HCT116 (cell line): ENCODE results near the gene RHOD.

Experiments
- EZH2 ChIP-seq: fragments of 200-600 bp; sonication (generic); IDR thresholded peaks from 2 replicates; pipeline ENCODE4 v1.6.1; 2017; ENCODE audit warnings: antibody characterized with exemption, mixed run types
- EZH2phosphoT487 ChIP-seq: fragments of 200-600 bp; IDR thresholded peaks from 2 replicates; pipeline ENCODE4 v1.6.1; 2018; ENCODE audit warnings: antibody characterized with exemption, borderline replicate concordance
- JUND ChIP-seq: IDR thresholded peaks from 2 replicates; pipeline ENCODE4 v1.6.1; 2012
- POLR2A ChIP-seq: IDR thresholded peaks from 2 replicates; pipeline ENCODE4 v1.7.0; 2011; ENCODE audit warnings: borderline replicate concordance; ENCODE audit not compliant: insufficient read depth, insufficient read length; ENCODE audit errors: extremely low read depth
- POLR2AphosphoS5 ChIP-seq: IDR thresholded peaks from 2 replicates; pipeline ENCODE4 v1.6.1; 2011; ENCODE audit warnings: mild to moderate bottlenecking, low read depth, low read length, moderate library complexity
- RAD21 ChIP-seq: IDR thresholded peaks from 2 replicates; pipeline ENCODE4 v1.6.1; 2012; ENCODE audit warnings: low read depth, mild to moderate bottlenecking
- SP1 ChIP-seq: IDR thresholded peaks from 2 replicates; pipeline ENCODE4 v1.6.1; 2012; ENCODE audit warnings: low read depth
- YY1 ChIP-seq: IDR thresholded peaks from 2 replicates; pipeline ENCODE4 v1.6.1; 2011; ENCODE audit warnings: low read length, low read depth, moderate library complexity, mild to moderate bottlenecking; ENCODE audit not compliant: insufficient replicate concordance; ENCODE audit errors: extremely low read depth
- ZFX ChIP-seq: fragments of 450-650 bp; IDR thresholded peaks from 2 replicates; pipeline ENCODE4 v1.6.1; 2017
- TF ChIP-seq, protein P1 (sequence below): IDR thresholded peaks from 2 replicates; pipeline ENCODE4 v1.6.1; 2012
- TF ChIP-seq, protein P2 (sequence below): IDR thresholded peaks from 2 replicates; pipeline ENCODE4 v1.6.1; 2012; ENCODE audit warnings: low read depth
- TF ChIP-seq, protein P3 (sequence below): IDR thresholded peaks from 2 replicates; pipeline ENCODE4 v1.6.1; 2011; ENCODE audit warnings: mild to moderate bottlenecking, low read length, moderate library complexity; ENCODE audit not compliant: insufficient replicate concordance; ENCODE audit errors: extremely low read depth
- TF ChIP-seq, protein P4 (sequence below), 3 experiments: fragments of 200-600 bp in 1 of 3; sonication (generic) in 1 of 3; IDR thresholded peaks in 2 of 3; conservative IDR thresholded peaks in 1 of 3; 2 replicates each; pipeline ENCODE4 v1.5.1; 2012 to 2017; ENCODE audit warnings: low read depth in 2 of 3, low read length in 2 of 3, antibody characterized with exemption in 1 of 3, borderline replicate concordance in 1 of 3, control low read depth in 1 of 3, mild to moderate bottlenecking in 1 of 3, mixed read lengths in 1 of 3, mixed run types in 1 of 3, moderate library complexity in 1 of 3; ENCODE audit not compliant: insufficient read depth in 1 of 3

DNA sequence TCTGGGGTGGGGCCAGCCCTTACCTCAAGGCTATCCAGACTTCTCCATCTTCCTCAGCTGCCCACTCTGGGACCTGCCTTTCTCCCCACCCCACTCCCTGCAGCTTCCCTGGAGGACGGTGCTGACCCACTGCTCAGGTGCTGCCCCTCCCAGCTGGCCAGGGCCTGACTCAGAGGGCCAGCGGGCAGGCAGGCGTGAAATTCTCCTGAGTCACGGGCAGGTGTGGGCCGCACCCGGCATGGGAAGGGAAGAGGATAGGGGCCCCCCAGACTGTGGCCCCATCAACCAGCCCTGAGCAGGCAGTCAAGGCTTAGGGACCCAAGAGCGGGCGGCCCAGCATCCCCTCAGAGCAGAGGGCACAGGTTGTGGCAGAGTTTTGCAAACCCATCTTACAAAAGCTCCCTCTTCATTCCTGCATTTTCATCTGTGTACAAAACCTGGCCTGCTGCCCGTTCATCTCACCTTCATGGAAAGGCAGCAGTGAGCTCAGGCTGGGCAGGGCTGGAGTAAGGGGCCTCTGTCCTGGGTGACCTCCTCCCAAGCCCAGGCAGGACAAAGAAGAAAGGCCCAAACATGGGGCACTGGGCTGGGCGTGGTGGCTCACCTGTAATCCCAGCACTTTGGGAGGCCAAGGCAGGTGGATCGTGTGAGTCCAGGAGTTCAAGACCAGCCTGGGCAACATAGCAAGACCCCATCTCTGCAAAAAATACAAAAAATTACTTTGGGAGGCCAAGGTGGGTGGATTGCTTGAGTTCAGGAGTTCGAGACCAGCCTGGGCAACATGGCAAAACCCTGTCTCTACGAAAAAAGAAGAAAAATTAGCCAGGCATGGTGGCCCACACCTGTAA lies 6.1 kb downstream of the RHOD start:
- 0 out of 2 replicates have a peak, but pooled peaks have one; percentile 15 for TF ChIP-seq POLR2AphosphoS5
- TF ChIP-seq, protein P1, sequence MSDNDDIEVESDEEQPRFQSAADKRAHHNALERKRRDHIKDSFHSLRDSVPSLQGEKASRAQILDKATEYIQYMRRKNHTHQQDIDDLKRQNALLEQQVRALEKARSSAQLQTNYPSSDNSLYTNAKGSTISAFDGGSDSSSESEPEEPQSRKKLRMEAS: no peak
- TF ChIP-seq, protein P2, sequence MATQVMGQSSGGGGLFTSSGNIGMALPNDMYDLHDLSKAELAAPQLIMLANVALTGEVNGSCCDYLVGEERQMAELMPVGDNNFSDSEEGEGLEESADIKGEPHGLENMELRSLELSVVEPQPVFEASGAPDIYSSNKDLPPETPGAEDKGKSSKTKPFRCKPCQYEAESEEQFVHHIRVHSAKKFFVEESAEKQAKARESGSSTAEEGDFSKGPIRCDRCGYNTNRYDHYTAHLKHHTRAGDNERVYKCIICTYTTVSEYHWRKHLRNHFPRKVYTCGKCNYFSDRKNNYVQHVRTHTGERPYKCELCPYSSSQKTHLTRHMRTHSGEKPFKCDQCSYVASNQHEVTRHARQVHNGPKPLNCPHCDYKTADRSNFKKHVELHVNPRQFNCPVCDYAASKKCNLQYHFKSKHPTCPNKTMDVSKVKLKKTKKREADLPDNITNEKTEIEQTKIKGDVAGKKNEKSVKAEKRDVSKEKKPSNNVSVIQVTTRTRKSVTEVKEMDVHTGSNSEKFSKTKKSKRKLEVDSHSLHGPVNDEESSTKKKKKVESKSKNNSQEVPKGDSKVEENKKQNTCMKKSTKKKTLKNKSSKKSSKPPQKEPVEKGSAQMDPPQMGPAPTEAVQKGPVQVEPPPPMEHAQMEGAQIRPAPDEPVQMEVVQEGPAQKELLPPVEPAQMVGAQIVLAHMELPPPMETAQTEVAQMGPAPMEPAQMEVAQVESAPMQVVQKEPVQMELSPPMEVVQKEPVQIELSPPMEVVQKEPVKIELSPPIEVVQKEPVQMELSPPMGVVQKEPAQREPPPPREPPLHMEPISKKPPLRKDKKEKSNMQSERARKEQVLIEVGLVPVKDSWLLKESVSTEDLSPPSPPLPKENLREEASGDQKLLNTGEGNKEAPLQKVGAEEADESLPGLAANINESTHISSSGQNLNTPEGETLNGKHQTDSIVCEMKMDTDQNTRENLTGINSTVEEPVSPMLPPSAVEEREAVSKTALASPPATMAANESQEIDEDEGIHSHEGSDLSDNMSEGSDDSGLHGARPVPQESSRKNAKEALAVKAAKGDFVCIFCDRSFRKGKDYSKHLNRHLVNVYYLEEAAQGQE: no peak
- TF ChIP-seq, protein P3, sequence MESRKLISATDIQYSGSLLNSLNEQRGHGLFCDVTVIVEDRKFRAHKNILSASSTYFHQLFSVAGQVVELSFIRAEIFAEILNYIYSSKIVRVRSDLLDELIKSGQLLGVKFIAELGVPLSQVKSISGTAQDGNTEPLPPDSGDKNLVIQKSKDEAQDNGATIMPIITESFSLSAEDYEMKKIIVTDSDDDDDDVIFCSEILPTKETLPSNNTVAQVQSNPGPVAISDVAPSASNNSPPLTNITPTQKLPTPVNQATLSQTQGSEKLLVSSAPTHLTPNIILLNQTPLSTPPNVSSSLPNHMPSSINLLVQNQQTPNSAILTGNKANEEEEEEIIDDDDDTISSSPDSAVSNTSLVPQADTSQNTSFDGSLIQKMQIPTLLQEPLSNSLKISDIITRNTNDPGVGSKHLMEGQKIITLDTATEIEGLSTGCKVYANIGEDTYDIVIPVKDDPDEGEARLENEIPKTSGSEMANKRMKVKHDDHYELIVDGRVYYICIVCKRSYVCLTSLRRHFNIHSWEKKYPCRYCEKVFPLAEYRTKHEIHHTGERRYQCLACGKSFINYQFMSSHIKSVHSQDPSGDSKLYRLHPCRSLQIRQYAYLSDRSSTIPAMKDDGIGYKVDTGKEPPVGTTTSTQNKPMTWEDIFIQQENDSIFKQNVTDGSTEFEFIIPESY: no peak
- TF ChIP-seq POLR2A: no peak
- TF ChIP-seq YY1: no peak
- TF ChIP-seq, protein P4, sequence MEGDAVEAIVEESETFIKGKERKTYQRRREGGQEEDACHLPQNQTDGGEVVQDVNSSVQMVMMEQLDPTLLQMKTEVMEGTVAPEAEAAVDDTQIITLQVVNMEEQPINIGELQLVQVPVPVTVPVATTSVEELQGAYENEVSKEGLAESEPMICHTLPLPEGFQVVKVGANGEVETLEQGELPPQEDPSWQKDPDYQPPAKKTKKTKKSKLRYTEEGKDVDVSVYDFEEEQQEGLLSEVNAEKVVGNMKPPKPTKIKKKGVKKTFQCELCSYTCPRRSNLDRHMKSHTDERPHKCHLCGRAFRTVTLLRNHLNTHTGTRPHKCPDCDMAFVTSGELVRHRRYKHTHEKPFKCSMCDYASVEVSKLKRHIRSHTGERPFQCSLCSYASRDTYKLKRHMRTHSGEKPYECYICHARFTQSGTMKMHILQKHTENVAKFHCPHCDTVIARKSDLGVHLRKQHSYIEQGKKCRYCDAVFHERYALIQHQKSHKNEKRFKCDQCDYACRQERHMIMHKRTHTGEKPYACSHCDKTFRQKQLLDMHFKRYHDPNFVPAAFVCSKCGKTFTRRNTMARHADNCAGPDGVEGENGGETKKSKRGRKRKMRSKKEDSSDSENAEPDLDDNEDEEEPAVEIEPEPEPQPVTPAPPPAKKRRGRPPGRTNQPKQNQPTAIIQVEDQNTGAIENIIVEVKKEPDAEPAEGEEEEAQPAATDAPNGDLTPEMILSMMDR (IDR thresholded peaks at IDR 0.05 in 2 of 3, conservative IDR thresholded peaks at IDR 0.05 in 1 of 3; ENCODE audit: borderline replicate concordance in 1 of 3, insufficient read depth in 1 of 3, low read depth in 2 of 3, low read length in 2 of 3): no peak
- TF ChIP-seq EZH2: no peak
- TF ChIP-seq RAD21: no peak
- no peak for TF ChIP-seq SP1
- no peak for TF ChIP-seq EZH2phosphoT487
- no peak for TF ChIP-seq JUND
- no peak for TF ChIP-seq ZFX
